ENCODE measurements around the gene ITIH4.

Gene ITIH4

GRCh38 chr3:52809149-52809548 lies 21.3 kb downstream of the ITIH4 start:
- H3K4me3 ChIP-seq (ENCODE audit: low read length), result no peak overlapping the region
- TF ChIP-seq CTCF (IDR thresholded peaks at IDR 0.05; ENCODE audit: insufficient read depth, low read depth, low read length, missing control alignments), result no peak

GRCh38 chr3:52805270-52806039 lies 25.0 kb downstream of the ITIH4 start:
- TF ChIP-seq CTCF (IDR thresholded peaks at IDR 0.05; ENCODE audit: insufficient read depth, low read depth, low read length, missing control alignments), result no peak
- no peak overlapping the region for H3K4me3 ChIP-seq (ENCODE audit: low read length)
- DNase-seq (ENCODE audit: low read depth), result no peak

More at GRCh38 chr3:52809149-52809548, 21.3 kb downstream of the ITIH4 start:
- no peak for DNase-seq (ENCODE audit: low read depth)

- DNase-seq (ENCODE audit: low read depth), result no peak
- no peak for TF ChIP-seq CTCF (IDR thresholded peaks at IDR 0.05; ENCODE audit: insufficient read depth, low read depth, low read length, missing control alignments)
- H3K4me3 ChIP-seq (ENCODE audit: low read length), result no peak overlapping the region
Observed at GRCh38 chr3:52801839-52802238, 28.6 kb downstream of the ITIH4 start.

GRCh38 chr3:52800079-52800478 lies 30.4 kb downstream of the ITIH4 start:
- no peak for DNase-seq (ENCODE audit: low read depth)
- no peak for TF ChIP-seq CTCF (IDR thresholded peaks at IDR 0.05; ENCODE audit: insufficient read depth, low read depth, low read length, missing control alignments)
- H3K4me3 ChIP-seq (ENCODE audit: low read length), result no peak overlapping the region

- peak; percentile 79 for DNase-seq (ENCODE audit: low read depth)
- H3K4me3 ChIP-seq (ENCODE audit: low read length), result no peak overlapping the region
- TF ChIP-seq CTCF (IDR thresholded peaks at IDR 0.05; ENCODE audit: insufficient read depth, low read depth, low read length, missing control alignments), result peak; percentile 57
Observed at GRCh38 chr3:52798978-52799476, 31.4 kb downstream of the ITIH4 start.

GRCh38 chr3:52798376-52798977 lies 32.0 kb downstream of the ITIH4 start:
- no peak for DNase-seq (ENCODE audit: low read depth)
- TF ChIP-seq CTCF (IDR thresholded peaks at IDR 0.05; ENCODE audit: insufficient read depth, low read depth, low read length, missing control alignments), result no peak

More at GRCh38 chr3:52798376-52798977, 32.0 kb downstream of the ITIH4 start:
- H3K4me3 ChIP-seq (ENCODE audit: low read length), result no peak overlapping the region

Data from epithelial cell of esophagus (primary cell).